Measurements from ENCODE around the gene PRR7. TPM values are rescaled to one million over a fixed set of nuclear protein-coding genes. Genes with fewer than 3 reads are reported as not detected.

Gene PRR7
- total RNA-seq, 1 donor from 2014 or later, result 8.8 TPM

DNA sequence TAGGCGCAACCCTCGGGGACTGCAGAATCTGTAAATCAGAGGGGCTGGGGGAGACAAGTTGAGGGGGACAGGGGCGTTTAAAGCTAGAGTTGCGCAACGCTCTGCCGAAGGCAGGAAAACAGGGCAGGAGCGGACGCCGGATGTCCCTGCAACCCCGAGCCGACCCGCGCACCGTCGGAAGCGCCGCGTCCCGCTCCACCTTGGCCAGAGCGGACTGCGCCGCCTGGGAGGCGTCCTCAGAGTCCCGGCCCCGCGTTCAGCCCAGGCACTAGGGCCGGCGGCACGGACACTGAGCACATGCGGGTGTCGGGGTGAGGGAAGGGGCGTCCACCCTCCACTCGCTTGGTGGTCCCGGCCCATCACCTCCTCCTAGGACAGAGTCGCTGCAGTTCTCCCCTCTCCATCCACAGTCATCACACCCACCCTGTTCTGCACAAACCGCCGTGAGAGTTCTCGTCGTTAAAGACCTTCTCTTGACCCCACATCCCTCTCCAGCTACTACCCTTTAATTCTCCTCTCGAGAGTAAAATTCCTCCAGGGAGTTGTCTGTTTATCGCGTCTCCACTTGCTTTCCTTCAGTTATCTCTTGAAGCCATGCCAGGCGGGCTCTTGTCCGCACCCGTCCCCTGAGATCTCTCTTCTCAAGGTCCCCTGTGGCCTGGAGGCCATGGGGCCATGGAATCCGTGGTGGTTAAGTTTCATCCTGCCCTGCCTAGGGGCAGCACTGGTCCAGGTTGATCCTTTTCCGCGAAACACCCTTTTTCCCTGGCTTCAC lies 51.6 kb downstream of the PRR7 start:
- peaks cover 36% of the 10 kb centered on the region for H3K4me1 Mint-ChIP-seq (ENCODE audit: unreplicated experiment)
- peaks cover 15% of the 10 kb centered on the region for H3K27me3 Mint-ChIP-seq

DNA sequence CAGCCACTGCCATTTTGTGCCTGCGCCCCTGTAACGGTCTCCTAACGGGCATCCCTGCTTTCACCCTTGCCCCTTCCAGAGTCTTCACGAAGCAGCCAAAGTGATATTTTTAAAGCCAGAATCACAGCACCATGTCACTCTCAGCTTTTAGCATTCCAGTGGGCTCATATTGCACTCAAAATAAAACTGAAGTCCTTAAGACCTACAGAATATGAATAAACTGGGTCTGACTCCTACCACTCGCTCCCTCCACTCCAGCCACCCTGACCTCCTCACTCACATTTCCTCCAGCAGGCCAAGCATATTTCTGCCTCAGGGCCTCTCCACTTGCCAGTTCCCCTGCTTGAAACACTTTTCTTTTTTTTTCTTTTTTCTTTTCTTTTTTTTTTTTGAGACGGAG lies 53.2 kb downstream of the PRR7 start:
- peaks cover 32% of the 10 kb centered on the region for H3K4me1 Mint-ChIP-seq (ENCODE audit: unreplicated experiment)
- H3K27me3 Mint-ChIP-seq, result peaks cover 15% of the 10 kb centered on the region
- TF ChIP-seq, protein P1, sequence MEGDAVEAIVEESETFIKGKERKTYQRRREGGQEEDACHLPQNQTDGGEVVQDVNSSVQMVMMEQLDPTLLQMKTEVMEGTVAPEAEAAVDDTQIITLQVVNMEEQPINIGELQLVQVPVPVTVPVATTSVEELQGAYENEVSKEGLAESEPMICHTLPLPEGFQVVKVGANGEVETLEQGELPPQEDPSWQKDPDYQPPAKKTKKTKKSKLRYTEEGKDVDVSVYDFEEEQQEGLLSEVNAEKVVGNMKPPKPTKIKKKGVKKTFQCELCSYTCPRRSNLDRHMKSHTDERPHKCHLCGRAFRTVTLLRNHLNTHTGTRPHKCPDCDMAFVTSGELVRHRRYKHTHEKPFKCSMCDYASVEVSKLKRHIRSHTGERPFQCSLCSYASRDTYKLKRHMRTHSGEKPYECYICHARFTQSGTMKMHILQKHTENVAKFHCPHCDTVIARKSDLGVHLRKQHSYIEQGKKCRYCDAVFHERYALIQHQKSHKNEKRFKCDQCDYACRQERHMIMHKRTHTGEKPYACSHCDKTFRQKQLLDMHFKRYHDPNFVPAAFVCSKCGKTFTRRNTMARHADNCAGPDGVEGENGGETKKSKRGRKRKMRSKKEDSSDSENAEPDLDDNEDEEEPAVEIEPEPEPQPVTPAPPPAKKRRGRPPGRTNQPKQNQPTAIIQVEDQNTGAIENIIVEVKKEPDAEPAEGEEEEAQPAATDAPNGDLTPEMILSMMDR (conservative IDR thresholded peaks at IDR 0.05), result no peak
- DNase-seq (ENCODE audit: extremely low spot score, unreplicated experiment), result no peak
- no peaks in the 10 kb centered on the region for H3K9me3 Mint-ChIP-seq
- H3K36me3 Mint-ChIP-seq, result no peaks in the 10 kb centered on the region
- H3K27ac Mint-ChIP-seq, result no peak overlapping the region
- peak overlapping the region; percentile 35 for H3K4me3 Mint-ChIP-seq

More for the DNA sequence above, 51.6 kb downstream of the PRR7 start:
- TF ChIP-seq, protein P1 (conservative IDR thresholded peaks at IDR 0.05), result no peak
- Mint-ChIP-seq H3K9me3 (no peaks in the 10 kb centered on the region), H3K4me3 (peak overlapping the region; percentile 87), H3K36me3 (peaks cover 1% of the 10 kb centered on the region), H3K27ac (peak overlapping the region; percentile 73)
- no peak for DNase-seq (ENCODE audit: extremely low spot score, unreplicated experiment)

DNA sequence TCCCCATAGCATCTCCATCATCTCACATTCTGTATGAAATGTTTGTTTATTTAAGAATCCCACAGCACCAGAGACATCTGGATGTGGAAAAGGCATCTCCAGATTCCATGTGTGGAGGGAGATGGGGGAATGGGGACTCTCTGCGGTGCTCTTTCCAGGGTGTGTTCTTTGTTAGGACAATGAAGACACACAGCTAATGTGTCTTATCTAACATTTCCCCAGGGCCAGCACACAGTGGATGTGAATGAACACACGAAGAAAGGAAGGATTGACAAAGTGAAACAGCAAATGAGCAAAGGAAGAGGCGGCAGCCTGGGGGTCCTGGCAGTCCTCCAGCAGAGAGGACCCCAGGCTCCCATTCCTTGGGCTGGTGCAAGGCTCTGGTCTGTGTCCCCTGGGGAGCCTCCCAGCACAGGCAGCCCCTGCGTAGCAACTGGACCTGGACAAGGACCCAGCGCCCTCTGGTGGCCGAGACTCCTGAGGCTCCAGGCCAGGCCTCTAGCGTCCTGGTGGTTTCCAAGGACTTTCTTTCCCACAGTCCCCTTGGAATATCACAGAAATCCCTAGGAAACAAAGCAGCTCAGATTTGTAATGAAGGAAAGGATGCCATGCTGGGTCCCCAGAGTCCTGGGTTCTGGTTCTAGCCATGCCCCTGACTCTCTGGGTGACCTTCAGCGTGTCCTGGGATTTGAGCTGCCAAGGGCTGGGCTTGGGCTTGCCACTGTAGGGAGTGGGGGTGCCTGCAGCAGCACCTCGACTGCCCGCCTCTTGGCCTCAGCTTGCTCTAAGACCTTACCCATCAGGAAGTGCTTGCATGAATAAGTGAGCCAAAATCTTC lies 54.3 kb downstream of the PRR7 start:
- no peaks in the 10 kb centered on the region for H3K36me3 Mint-ChIP-seq
- TF ChIP-seq, protein P1 (conservative IDR thresholded peaks at IDR 0.05), result peak; percentile 98
- DNase-seq (ENCODE audit: extremely low spot score, unreplicated experiment), result peak; percentile 92
- H3K4me1 Mint-ChIP-seq (ENCODE audit: unreplicated experiment), result peaks cover 32% of the 10 kb centered on the region
- peak overlapping the region; percentile 67 for H3K27ac Mint-ChIP-seq
- H3K27me3 Mint-ChIP-seq, result peaks cover 15% of the 10 kb centered on the region
- H3K4me3 Mint-ChIP-seq, result peak overlapping the region; percentile 57
- H3K9me3 Mint-ChIP-seq, result no peaks in the 10 kb centered on the region

DNA sequence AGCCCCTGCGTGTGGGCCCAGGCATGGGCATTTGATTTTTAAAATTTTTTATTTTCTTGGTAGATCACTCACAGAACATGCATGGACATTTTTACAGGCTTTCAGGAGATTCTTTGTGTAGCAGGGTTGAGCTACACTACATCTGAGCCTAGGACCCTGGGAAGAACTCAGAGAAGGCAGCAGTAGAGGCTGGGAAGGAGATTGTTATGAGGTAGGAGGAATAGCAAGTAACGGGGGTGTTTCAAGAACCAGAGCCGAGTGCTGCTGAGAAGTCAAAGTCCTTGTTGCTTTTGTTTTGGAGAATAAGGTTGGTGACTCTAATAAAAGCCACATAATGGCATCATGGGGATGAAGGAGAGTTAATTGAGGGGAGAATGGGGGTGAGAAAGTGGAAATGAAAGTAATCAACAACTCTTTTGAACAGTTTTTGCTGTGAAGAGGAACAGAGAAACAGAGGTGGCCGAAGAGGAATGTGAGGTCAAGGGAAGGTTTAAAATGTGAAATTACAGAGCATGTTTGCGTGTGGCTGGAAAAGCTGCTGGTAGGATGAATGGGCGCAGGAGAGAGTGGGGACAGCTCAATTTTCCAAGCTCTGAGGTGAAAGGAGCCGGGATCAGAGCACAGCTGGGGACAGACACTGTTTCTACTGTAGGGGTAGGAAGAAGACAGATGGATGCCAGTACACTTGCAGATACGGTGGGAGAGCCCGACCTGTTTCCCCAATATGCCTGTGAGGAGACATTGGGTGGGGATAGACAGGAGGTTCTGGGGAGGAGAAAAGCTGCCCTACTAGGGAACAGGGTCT lies 55.5 kb downstream of the PRR7 start:
- H3K4me1 Mint-ChIP-seq (ENCODE audit: unreplicated experiment), result peaks cover 32% of the 10 kb centered on the region

DNA sequence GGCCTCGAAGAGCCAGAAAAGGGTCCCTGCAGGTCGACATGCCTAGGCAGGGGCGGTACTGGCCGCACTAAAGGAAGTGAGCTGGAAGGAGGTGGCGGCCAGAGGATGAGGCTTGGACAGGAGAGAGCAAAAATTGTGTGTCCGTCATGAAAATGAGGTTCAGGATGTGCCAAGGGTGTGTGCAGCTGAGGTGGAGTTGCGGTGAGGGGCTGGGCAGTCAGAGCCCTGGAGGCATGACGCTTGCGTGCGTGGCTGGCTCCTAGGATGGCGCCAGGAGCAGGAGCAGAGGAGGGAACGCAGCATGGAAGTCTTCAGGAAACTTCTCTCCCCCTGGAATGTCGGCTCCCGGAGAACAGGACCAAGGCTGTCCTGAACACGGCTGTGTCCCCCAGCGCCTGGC lies 56.3 kb downstream of the PRR7 start:
- no peak for DNase-seq (ENCODE audit: extremely low spot score, unreplicated experiment)
- Mint-ChIP-seq H3K27me3 (peaks cover 15% of the 10 kb centered on the region), H3K4me3 (no peak overlapping the region), H3K4me1 (ENCODE audit: unreplicated experiment) (peaks cover 32% of the 10 kb centered on the region), H3K36me3 (peaks cover 4% of the 10 kb centered on the region), H3K27ac (no peak overlapping the region), H3K9me3 (no peaks in the 10 kb centered on the region)
- TF ChIP-seq, protein P1 (conservative IDR thresholded peaks at IDR 0.05), result no peak

More for the DNA sequence above, 55.5 kb downstream of the PRR7 start:
- H3K9me3 Mint-ChIP-seq, result no peaks in the 10 kb centered on the region
- TF ChIP-seq, protein P1 (conservative IDR thresholded peaks at IDR 0.05), result no peak
- no peak overlapping the region for H3K4me3 Mint-ChIP-seq
- DNase-seq (ENCODE audit: extremely low spot score, unreplicated experiment), result no peak
- peaks cover 15% of the 10 kb centered on the region for H3K27me3 Mint-ChIP-seq
- no peaks in the 10 kb centered on the region for H3K36me3 Mint-ChIP-seq
- H3K27ac Mint-ChIP-seq, result no peak overlapping the region

All from type B pancreatic cell (in vitro differentiated cells).